Endodermal cell (in vitro differentiated cells): ENCODE data around the gene WNT10A. TPM values are rescaled to one million over a fixed set of nuclear protein-coding genes. Genes with fewer than 3 reads are reported as not detected.

Experiments
- DNase-seq: peaks from one replicate; pipeline ENCODE4 v3.0.0-alpha.2; 2017
- H3K27ac ChIP-seq: 2 replicates; pipeline ENCODE4 v1.5.1; 2013; ENCODE audit warnings: mild to moderate bottlenecking, low read depth, low read length, moderate library complexity
- H3K27me3 ChIP-seq: 2 replicates; pipeline ENCODE4 v1.6.1; 2013; ENCODE audit warnings: mild to moderate bottlenecking, low read length, moderate library complexity; ENCODE audit not compliant: insufficient read depth, control insufficient read depth, poor library complexity, severe bottlenecking
- H3K36me3 ChIP-seq: 2 replicates; pipeline ENCODE4 v1.7.0; 2013; ENCODE audit warnings: mild to moderate bottlenecking, low read length, moderate library complexity; ENCODE audit not compliant: control insufficient read depth, insufficient read depth
- H3K4me1 ChIP-seq: one replicate; pipeline ENCODE4 v1.7.0; 2013; ENCODE audit warnings: low read length; ENCODE audit not compliant: control insufficient read depth, insufficient read depth
- H3K4me3 ChIP-seq: 2 replicates; pipeline ENCODE4 v1.5.1; 2013; ENCODE audit warnings: mild to moderate bottlenecking, low read length, moderate library complexity
- H3K9ac ChIP-seq: 2 replicates; pipeline ENCODE4 v1.6.1; 2013; ENCODE audit warnings: mild to moderate bottlenecking, low read length, moderate library complexity; ENCODE audit not compliant: poor library complexity, severe bottlenecking; ENCODE audit errors: extremely low read depth
- H3K9me3 ChIP-seq: 2 replicates; pipeline ENCODE4 v1.6.1; 2013; ENCODE audit warnings: mild to moderate bottlenecking, low read length, moderate library complexity; ENCODE audit not compliant: control insufficient read depth
- H3K27ac Mint-ChIP-seq: 2 replicates; pipeline ENCODE4 v1.8.0; 2020; ENCODE audit warnings: mixed read lengths
- H3K27me3 Mint-ChIP-seq: 2 replicates; pipeline ENCODE4 v1.8.0; 2021; ENCODE audit warnings: mild to moderate bottlenecking, mixed read lengths; ENCODE audit not compliant: insufficient read depth
- H3K36me3 Mint-ChIP-seq: 2 replicates; pipeline ENCODE4 v1.8.0; 2020; ENCODE audit warnings: low read depth, mixed read lengths
- H3K4me1 Mint-ChIP-seq: 2 replicates; pipeline ENCODE4 v1.8.0; 2020; ENCODE audit warnings: mixed read lengths
- H3K4me3 Mint-ChIP-seq: 2 replicates; pipeline ENCODE4 v1.8.0; 2020; ENCODE audit warnings: mild to moderate bottlenecking, moderate library complexity, mixed read lengths
- H3K9me3 Mint-ChIP-seq: 2 replicates; pipeline ENCODE4 v1.8.0; 2020; ENCODE audit warnings: mild to moderate bottlenecking, mixed read lengths
- CTCF ChIP-seq: fragments of 200-600 bp; sonication (generic); conservative IDR thresholded peaks from 2 replicates; pipeline ENCODE4 v1.5.0; 2021; ENCODE audit warnings: antibody characterized with exemption, mild to moderate bottlenecking
- WGBS, 2 experiments: methylation state at CpG; one replicate each; pipeline versions ENCODE4 v1.1.5 to v1.1.7; 2013; ENCODE audit warnings: missing lambda C conversion rate in 2 of 2, mixed read lengths in 1 of 2; ENCODE audit not compliant: insufficient coverage in 1 of 2, insufficient read length in 1 of 2; 5-methylcytosine and 5-hydroxymethylcytosine counted together
- total RNA-seq, 2 donors: library from RNA; stranded (reverse); fragmentation: NEBNext Ultra II Directional in 1 of 2; extraction: Animal tissue kit (Norgen Biotek cat#: 25700) in 1 of 2; gene quantifications; 2 replicates in 1 of 2; 3 replicates in 1 of 2; pipeline ENCODE4 v1.2.1, GENCODE V29; 2021

WNT10A gene
- total RNA-seq, 2 donors from 2014 or later = not detected

- Mint-ChIP-seq H3K9me3 (no peaks in the 10 kb centered on the region), H3K4me3 (no peak overlapping the region), H3K27ac (no peak overlapping the region), H3K36me3 (no peaks in the 10 kb centered on the region), H3K27me3 (peaks cover 99% of the 10 kb centered on the region), H3K4me1 (peaks cover 5% of the 10 kb centered on the region)
- DNase-seq = no peak
- 79 to 100% methylated on average over 1 to 4 of the region's 4 CpGs for WGBS, 2 experiments
- TF ChIP-seq CTCF = no peak
- Histone ChIP-seq H3K9me3 (no peaks in the 10 kb centered on the region), H3K4me3 (no peak overlapping the region), H3K27ac (no peak overlapping the region), H3K4me1 (no peaks in the 10 kb centered on the region), H3K9ac (no peak overlapping the region), H3K36me3 (no peaks in the 10 kb centered on the region), H3K27me3 (peaks cover 100% of the 10 kb centered on the region)
Measured at GRCh38 chr2:218894880-218895157, 14.2 kb downstream of the WNT10A start.

GRCh38 chr2:218895326-218895725 is 14.7 kb downstream of the WNT10A start:
- Histone ChIP-seq H3K9me3 (no peaks in the 10 kb centered on the region), H3K9ac (no peak overlapping the region), H3K27me3 (peaks cover 100% of the 10 kb centered on the region), H3K36me3 (no peaks in the 10 kb centered on the region), H3K4me1 (no peaks in the 10 kb centered on the region), H3K27ac (no peak overlapping the region), H3K4me3 (no peak overlapping the region)
- Mint-ChIP-seq H3K27ac (no peak overlapping the region), H3K36me3 (no peaks in the 10 kb centered on the region), H3K4me3 (no peak overlapping the region), H3K9me3 (no peaks in the 10 kb centered on the region), H3K4me1 (peaks cover 5% of the 10 kb centered on the region), H3K27me3 (peaks cover 98% of the 10 kb centered on the region)
- TF ChIP-seq CTCF = no peak
- 50% methylated on average over 2 of the region's 3 CpGs; no CpG with 5 or more reads in 1 of the 2 experiments for WGBS, 2 experiments
- peak; percentile 80 for DNase-seq

GRCh38 chr2:218895759-218896500 is 15.3 kb downstream of the WNT10A start:
- H3K36me3 ChIP-seq = no peaks in the 10 kb centered on the region
- peaks cover 5% of the 10 kb centered on the region for H3K4me1 Mint-ChIP-seq
- H3K4me3 ChIP-seq = no peak overlapping the region
- H3K4me3 Mint-ChIP-seq = no peak overlapping the region
- no peaks in the 10 kb centered on the region for H3K4me1 ChIP-seq
- H3K27ac Mint-ChIP-seq = no peak overlapping the region
- no peak overlapping the region for H3K9ac ChIP-seq
- peaks cover 98% of the 10 kb centered on the region for H3K27me3 Mint-ChIP-seq
- peak; percentile 65 for DNase-seq
- 44% methylated on average over 5 to 8 of the region's 8 CpGs for WGBS, 2 experiments
- no peaks in the 10 kb centered on the region for H3K36me3 Mint-ChIP-seq
- no peak for TF ChIP-seq CTCF
- H3K27ac ChIP-seq = no peak overlapping the region
- H3K9me3 ChIP-seq = peaks cover 6% of the 10 kb centered on the region
- peaks cover 100% of the 10 kb centered on the region for H3K27me3 ChIP-seq
- H3K9me3 Mint-ChIP-seq = no peaks in the 10 kb centered on the region
